Liver (tissue), 9 donors: ENCODE results near the gene ATP1B1. TPM values are rescaled to one million over a fixed set of nuclear protein-coding genes. Genes with fewer than 3 reads are reported as not detected.

Experiments used
- DNase-seq: peaks from one replicate; pipeline ENCODE4 v3.0.0-alpha.2; 2017; ENCODE audit warnings: low spot score
- H3K27ac ChIP-seq, 2 donors: one replicate each; pipeline ENCODE4 v1.7.0; 2013; ENCODE audit warnings: inconsistent platforms in 2 of 2, low read length in 2 of 2, control low read depth in 1 of 2, low read depth in 1 of 2, mild to moderate bottlenecking in 1 of 2
- H3K27me3 ChIP-seq, 4 donors: one replicate each; pipeline versions ENCODE4 v1.6.1 to v1.7.0; 2013; ENCODE audit warnings: low read length in 3 of 4, inconsistent platforms in 1 of 4, mild to moderate bottlenecking in 1 of 4, moderate library complexity in 1 of 4; ENCODE audit not compliant: control insufficient read depth in 4 of 4, insufficient read depth in 4 of 4
- H3K36me3 ChIP-seq, 4 donors: one replicate each; pipeline versions ENCODE4 v1.6.1 to v1.7.0; 2013; ENCODE audit warnings: low read length in 3 of 4, mild to moderate bottlenecking in 3 of 4, low read depth in 1 of 4, moderate library complexity in 1 of 4; ENCODE audit not compliant: control insufficient read depth in 4 of 4, insufficient read depth in 3 of 4
- H3K4me1 ChIP-seq, 4 donors: one replicate each; pipeline versions ENCODE4 v1.6.1 to v1.7.0; 2013; ENCODE audit warnings: low read length in 3 of 4, mild to moderate bottlenecking in 3 of 4, moderate library complexity in 1 of 4; ENCODE audit not compliant: control insufficient read depth in 4 of 4, insufficient read depth in 4 of 4
- H3K4me3 ChIP-seq, 3 donors: one replicate each; pipeline versions ENCODE4 v1.6.1 to v1.7.0; 2013; ENCODE audit warnings: low read length in 3 of 3, control low read depth in 1 of 3, low read depth in 1 of 3, mild to moderate bottlenecking in 1 of 3
- H3K9ac ChIP-seq, 2 donors: one replicate each; pipeline ENCODE4 v1.7.0; 2013; ENCODE audit warnings: low read length in 2 of 2, mild to moderate bottlenecking in 2 of 2, moderate library complexity in 2 of 2, control low read depth in 1 of 2, low read depth in 1 of 2
- H3K9me3 ChIP-seq, 4 donors: one replicate each; pipeline versions ENCODE4 v1.6.1 to v1.7.0; 2013; ENCODE audit warnings: low read length in 3 of 4; ENCODE audit not compliant: control insufficient read depth in 4 of 4
- ATF3 ChIP-seq: IDR thresholded peaks from 2 replicates; pipeline ENCODE4 v1.6.1; 2016; ENCODE audit warnings: antibody characterized with exemption
- CTCF ChIP-seq: fragments of 150-350 bp; IDR thresholded peaks from 2 replicates; pipeline ENCODE4 v1.5.1; 2017; ENCODE audit warnings: improper control_type of control experiment, low read depth, low read length; ENCODE audit not compliant: missing input control
- FOXA1 ChIP-seq: IDR thresholded peaks from 2 replicates; pipeline ENCODE4 v1.6.1; 2016; ENCODE audit warnings: antibody characterized with exemption
- FOXA2 ChIP-seq: IDR thresholded peaks from 2 replicates; pipeline ENCODE4 v1.6.1; 2016; ENCODE audit warnings: antibody characterized with exemption
- GABPA ChIP-seq, 2 donors: IDR thresholded peaks in 1 of 2; conservative IDR thresholded peaks in 1 of 2; 2 replicates each; pipeline ENCODE4 v1.6.1; 2016; ENCODE audit warnings: antibody characterized with exemption in 2 of 2, mild to moderate bottlenecking in 1 of 2, moderate library complexity in 1 of 2
- HNF4G ChIP-seq: IDR thresholded peaks from 2 replicates; pipeline ENCODE4 v1.6.1; 2016; ENCODE audit warnings: antibody characterized with exemption
- JUND ChIP-seq, 2 donors: IDR thresholded peaks; 2 replicates each; pipeline ENCODE4 v1.6.1; 2016; ENCODE audit warnings: antibody characterized with exemption in 2 of 2
- MAX ChIP-seq: IDR thresholded peaks from 2 replicates; pipeline ENCODE4 v1.6.1; 2016; ENCODE audit warnings: antibody characterized with exemption
- NR2F2 ChIP-seq: IDR thresholded peaks from 2 replicates; pipeline ENCODE4 v1.6.1; 2016; ENCODE audit warnings: antibody characterized with exemption
- RAD21 ChIP-seq, 2 donors: IDR thresholded peaks; 2 replicates each; pipeline ENCODE4 v1.6.1; 2016; ENCODE audit warnings: antibody characterized with exemption in 2 of 2, mild to moderate bottlenecking in 2 of 2
- SP1 ChIP-seq: IDR thresholded peaks from 2 replicates; pipeline ENCODE4 v1.6.1; 2018; ENCODE audit warnings: antibody characterized with exemption, mild to moderate bottlenecking
- TAF1 ChIP-seq: conservative IDR thresholded peaks from 2 replicates; pipeline ENCODE4 v1.6.1; 2016; ENCODE audit warnings: antibody characterized with exemption, mild to moderate bottlenecking
- YY1 ChIP-seq: IDR thresholded peaks from 2 replicates; pipeline ENCODE4 v1.6.1; 2016; ENCODE audit warnings: antibody characterized with exemption, mild to moderate bottlenecking
- ZBTB33 ChIP-seq: IDR thresholded peaks from 2 replicates; pipeline ENCODE4 v1.6.1; 2016; ENCODE audit warnings: antibody characterized with exemption
- WGBS: extraction: QIAGEN DNeasy Blood & Tissue Kit; methylation state at CpG from one replicate; pipeline ENCODE4 v1.1.7; 2013; 5-methylcytosine and 5-hydroxymethylcytosine counted together
- polyA plus RNA-seq, 2 donors: library from polyadenylated mRNA; stranded (reverse) in 1 of 2; unstranded in 1 of 2; fragments of 200-250 nt in 1 of 2; fragments of >200 nt in 1 of 2; fragmentation: Nextera tagmentation in 1 of 2; extraction: Ambion mirVana in 1 of 2; gene quantifications; one replicate each; pipeline versions ENCODE4 v1.2.1 to v1.2.3, GENCODE V29; 2013 to 2015
- total RNA-seq, 2 donors: library from RNA; depleted of rRNA; stranded (reverse); fragments of >200 nt; gene quantifications; one replicate each; pipeline ENCODE4 v1.2.3, GENCODE V29; 2014
- donor health status: healthy.
- donor health status: healthy.
- donor health status: healthy.
- donor health status: healthy.
- donor health status: healthy.

Gene ATP1B1
- total and polyA plus RNA-seq, 4 donors = 36.1 to 57.0 (median 46.5) TPM

- peak in 1 of 2 donors; percentile 14 for TF ChIP-seq RAD21 (IDR thresholded peaks at IDR 0.05)
- no peak for TF ChIP-seq NR2F2
- Histone ChIP-seq H3K27ac (no peak overlapping the region), H3K9ac (no peak overlapping the region), H3K4me1 (no peaks in the 10 kb centered on the region), H3K9me3 (no peaks in the 10 kb centered on the region), H3K4me3 (no peak overlapping the region), H3K27me3 (no peaks in the 10 kb centered on the region), H3K36me3 (no peaks in the 10 kb centered on the region)
- DNase-seq = no peak
- 73% methylated on average over 3 of the region's 3 CpGs for WGBS
Measured at GRCh38 chr1:169086603-169087455, 19.7 kb upstream of the ATP1B1 start.

- no peaks in the 10 kb centered on the region for H3K9me3 ChIP-seq
- H3K27ac ChIP-seq = no peak overlapping the region
- H3K4me1 ChIP-seq = no peaks in the 10 kb centered on the region
- no peak overlapping the region for H3K9ac ChIP-seq
- 94% methylated on average over 4 of the region's 4 CpGs for WGBS
- DNase-seq = no peak
- TF ChIP-seq JUND (IDR thresholded peaks at IDR 0.05) (no peak), FOXA1 (no peak)
- no peak overlapping the region for H3K4me3 ChIP-seq
- H3K27me3 ChIP-seq = no peaks in the 10 kb centered on the region
- H3K36me3 ChIP-seq = no peaks in the 10 kb centered on the region
Measured at GRCh38 chr1:169087876-169088275, 18.6 kb upstream of the ATP1B1 start.

GRCh38 chr1:169089776-169090175 lies 16.7 kb upstream of the ATP1B1 start:
- H3K36me3 ChIP-seq = no peaks in the 10 kb centered on the region
- no peak overlapping the region for H3K27ac ChIP-seq
- H3K4me3 ChIP-seq = no peak overlapping the region
- no peaks in the 10 kb centered on the region for H3K27me3 ChIP-seq
- no peaks in the 10 kb centered on the region for H3K4me1 ChIP-seq
- no peak for TF ChIP-seq MAX
- no peak for TF ChIP-seq SP1
- no peak overlapping the region for H3K9ac ChIP-seq
- 75% methylated on average over 2 of the region's 2 CpGs for WGBS
- H3K9me3 ChIP-seq = no peaks in the 10 kb centered on the region
- no peak for DNase-seq

GRCh38 chr1:169090308-169090899 lies 16.1 kb upstream of the ATP1B1 start:
- Histone ChIP-seq H3K4me1 (no peaks in the 10 kb centered on the region), H3K4me3 (no peak overlapping the region), H3K27ac (no peak overlapping the region), H3K36me3 (no peaks in the 10 kb centered on the region), H3K27me3 (no peaks in the 10 kb centered on the region), H3K9ac (no peak overlapping the region), H3K9me3 (no peaks in the 10 kb centered on the region)
- 73% methylated on average over 4 of the region's 4 CpGs for WGBS
- DNase-seq = no peak
- TF ChIP-seq CTCF (no peak), JUND (IDR thresholded peaks at IDR 0.05) (no peak), FOXA1 (no peak), HNF4G (no peak), RAD21 (IDR thresholded peaks at IDR 0.05) (no peak), TAF1 (no peak), ZBTB33 (no peak), GABPA (IDR thresholded peaks at IDR 0.05 in 1 of 2, conservative IDR thresholded peaks at IDR 0.05 in 1 of 2) (no peak), FOXA2 (no peak), MAX (no peak), YY1 (no peak), ATF3 (no peak)
